Right atrium auricular region (tissue), 2 donors: ENCODE results near the gene HOXA10. TPM values are rescaled to one million over a fixed set of nuclear protein-coding genes. Genes with fewer than 3 reads are reported as not detected.

Source experiments
- DNase-seq: peaks from one replicate; pipeline ENCODE4 v3.0.0-alpha.2; 2019; ENCODE audit warnings: low spot score
- H3K27ac ChIP-seq, 2 donors: fragments of 200-600 bp; sonication (generic); 1 replicate in 1 of 2; 2 replicates in 1 of 2; pipeline ENCODE4 v1.5.1; 2016 to 2019
- H3K27me3 ChIP-seq, 2 donors: fragments of 200-600 bp; sonication (generic); one replicate each; pipeline versions ENCODE4 v1.5.1 to v1.6.0; 2017 to 2019
- H3K36me3 ChIP-seq: fragments of 200-600 bp; sonication (generic); one replicate; pipeline ENCODE4 v1.5.1; 2016
- H3K4me1 ChIP-seq, 2 donors: fragments of 200-600 bp; sonication (generic); one replicate each; pipeline versions ENCODE4 v1.5.1 to v1.6.0; 2017 to 2019
- H3K4me3 ChIP-seq, 2 donors: fragments of 200-600 bp; sonication (generic); 1 replicate in 1 of 2; 2 replicates in 1 of 2; pipeline ENCODE4 v1.5.1; 2017 to 2019; ENCODE audit warnings: mild to moderate bottlenecking in 1 of 2, moderate library complexity in 1 of 2
- H3K9me3 ChIP-seq, 2 donors: fragments of 200-600 bp; sonication (generic); one replicate each; pipeline ENCODE4 v1.5.1; 2019
- CTCF ChIP-seq, 2 donors: fragments of 200-600 bp; sonication (generic); IDR thresholded peaks; one replicate each; pipeline ENCODE4 v1.5.1; 2019; ENCODE audit warnings: antibody characterized with exemption in 2 of 2
- total RNA-seq, 2 donors: library from RNA; depleted of rRNA; stranded (reverse); fragments of >200 nt; gene quantifications; one replicate each; pipeline ENCODE4 v1.1.0, GENCODE V29; 2016

HOXA10 gene
- total RNA-seq, 2 donors from 2014 or later: not detected

- no peak overlapping the region for H3K4me3 ChIP-seq
- peaks cover 0 to 51% of the 10 kb centered on the region in 2 donors for H3K4me1 ChIP-seq
- DNase-seq: no peak
These were observed 5.7 kb downstream of the HOXA10 start for GRCh38 chr7:27168265-27168947.

GRCh38 chr7:27167916-27168264, 6.2 kb downstream of the HOXA10 start:
- Histone ChIP-seq H3K4me1 (peaks cover 0 to 46% of the 10 kb centered on the region in 2 donors), H3K4me3 (no peak overlapping the region), H3K27ac (no peak overlapping the region), H3K9me3 (no peaks in the 10 kb centered on the region), H3K27me3 (peaks cover 87 to 88% of the 10 kb centered on the region in 2 donors), H3K36me3 (no peaks in the 10 kb centered on the region)
- DNase-seq: no peak
- no peak for TF ChIP-seq CTCF (IDR thresholded peaks at IDR 0.05)

More at GRCh38 chr7:27168265-27168947, 5.7 kb downstream of the HOXA10 start:
- Histone ChIP-seq H3K36me3 (no peaks in the 10 kb centered on the region), H3K27ac (no peak overlapping the region), H3K9me3 (no peaks in the 10 kb centered on the region), H3K27me3 (peaks cover 87 to 90% of the 10 kb centered on the region in 2 donors)
- no peak for TF ChIP-seq CTCF (IDR thresholded peaks at IDR 0.05)

GRCh38 chr7:27166531-27167505, 7.3 kb downstream of the HOXA10 start:
- no peak for TF ChIP-seq CTCF (IDR thresholded peaks at IDR 0.05)
- peaks cover 0 to 41% of the 10 kb centered on the region in 2 donors for H3K4me1 ChIP-seq
- no peak for DNase-seq

GRCh38 chr7:27165996-27166530, 8.1 kb downstream of the HOXA10 start:
- peaks cover 69 to 88% of the 10 kb centered on the region in 2 donors for H3K27me3 ChIP-seq
- H3K4me1 ChIP-seq: peaks cover 0 to 48% of the 10 kb centered on the region in 2 donors

More at GRCh38 chr7:27166531-27167505, 7.3 kb downstream of the HOXA10 start:
- no peaks in the 10 kb centered on the region for H3K36me3 ChIP-seq
- no peak overlapping the region for H3K4me3 ChIP-seq
- no peak overlapping the region for H3K27ac ChIP-seq
- no peaks in the 10 kb centered on the region for H3K9me3 ChIP-seq
- peaks cover 77 to 88% of the 10 kb centered on the region in 2 donors for H3K27me3 ChIP-seq

More at GRCh38 chr7:27165996-27166530, 8.1 kb downstream of the HOXA10 start:
- no peak for TF ChIP-seq CTCF (IDR thresholded peaks at IDR 0.05)
- Histone ChIP-seq H3K36me3 (no peaks in the 10 kb centered on the region), H3K27ac (no peak overlapping the region), H3K9me3 (no peaks in the 10 kb centered on the region), H3K4me3 (no peak overlapping the region)
- no peak for DNase-seq
